Naive thymus-derived CD4-positive, alpha-beta T cell (primary cell): Measurements from ENCODE around the gene RPL39L. TPM values are rescaled to one million over a fixed set of nuclear protein-coding genes. Genes with fewer than 3 reads are reported as not detected.

ENCODE experiments used
- ATAC-seq: fragments of 150-1000 bp; cut with Tn5 transposase; 2 replicates; pipeline ENCODE4 v1.10.0; 2021; ENCODE audit warnings: mild to moderate bottlenecking, moderate library complexity
- CTCF ChIA-PET: fragments of 350-600 bp; sonication (Branson Sonifier 250); formaldehyde crosslinking; loops from one replicate; lab custom pipeline; 2021; ENCODE audit warnings: antibody characterized with exemption; lab: Charles Lee
- POLR2A ChIA-PET: fragments of 350-600 bp; sonication (Branson Sonifier 250); formaldehyde crosslinking; loops from one replicate; lab custom pipeline; 2021; ENCODE audit warnings: antibody characterized with exemption, inconsistent platforms; lab: Charles Lee
- DNase-seq, 9 donors: peaks; one replicate each; pipeline versions ENCODE4 v3.0.0 to v3.0.0-alpha.2; 2020 to 2022; ENCODE audit warnings: mixed read lengths in 1 of 9
- H3K27ac ChIP-seq: one replicate; pipeline ENCODE4 v1.7.0; 2013; ENCODE audit warnings: mild to moderate bottlenecking, low read depth, low read length, moderate library complexity
- H3K27me3 ChIP-seq, 2 donors: one replicate each; pipeline ENCODE4 v1.7.0; 2013; ENCODE audit warnings: low read length in 2 of 2, mild to moderate bottlenecking in 2 of 2, moderate library complexity in 2 of 2; ENCODE audit not compliant: control insufficient read depth in 2 of 2, insufficient read depth in 2 of 2
- H3K36me3 ChIP-seq, 3 experiments: 1 replicate in 2 of 3; 2 replicates in 1 of 3; pipeline ENCODE4 v1.7.0; 2013; ENCODE audit warnings: low read length in 3 of 3, mild to moderate bottlenecking in 3 of 3, moderate library complexity in 1 of 3; ENCODE audit not compliant: insufficient read depth in 3 of 3, control insufficient read depth in 2 of 3
- H3K4me1 ChIP-seq, 2 donors: one replicate each; pipeline ENCODE4 v1.7.0; 2013; ENCODE audit warnings: low read length in 2 of 2, mild to moderate bottlenecking in 2 of 2, moderate library complexity in 1 of 2; ENCODE audit not compliant: control insufficient read depth in 2 of 2, insufficient read depth in 2 of 2
- H3K4me3 ChIP-seq: 2 replicates; pipeline ENCODE4 v1.7.0; 2013; ENCODE audit warnings: mild to moderate bottlenecking, low read length
- H3K9me3 ChIP-seq, 3 experiments: 1 replicate in 2 of 3; 2 replicates in 1 of 3; pipeline ENCODE4 v1.7.0; 2013; ENCODE audit warnings: low read length in 3 of 3; ENCODE audit not compliant: control insufficient read depth in 2 of 3
- H3K27ac Mint-ChIP-seq, 9 donors: one replicate each; pipeline ENCODE4 v1.8.0; 2020 to 2022; ENCODE audit warnings: mixed read lengths in 9 of 9, mild to moderate bottlenecking in 8 of 9, moderate library complexity in 5 of 9, inconsistent platforms in 2 of 9
- H3K27me3 Mint-ChIP-seq, 5 donors: one replicate each; pipeline ENCODE4 v1.8.0; 2021 to 2022; ENCODE audit warnings: mixed read lengths in 5 of 5, mild to moderate bottlenecking in 1 of 5
- H3K36me3 Mint-ChIP-seq, 5 donors: one replicate each; pipeline ENCODE4 v1.8.0; 2020 to 2022; ENCODE audit warnings: mixed read lengths in 5 of 5, mild to moderate bottlenecking in 3 of 5, inconsistent platforms in 1 of 5
- H3K4me1 Mint-ChIP-seq, 7 donors: one replicate each; pipeline ENCODE4 v1.8.0; 2020 to 2022; ENCODE audit warnings: mixed read lengths in 7 of 7, mild to moderate bottlenecking in 3 of 7, inconsistent platforms in 1 of 7
- H3K4me3 Mint-ChIP-seq, 10 donors: one replicate each; pipeline ENCODE4 v1.8.0; 2020 to 2022; ENCODE audit warnings: mild to moderate bottlenecking in 10 of 10, mixed read lengths in 10 of 10, moderate library complexity in 6 of 10, inconsistent platforms in 2 of 10
- H3K9me3 Mint-ChIP-seq, 11 donors: one replicate each; pipeline ENCODE4 v1.8.0; 2020 to 2022; ENCODE audit warnings: mixed read lengths in 11 of 11, mild to moderate bottlenecking in 4 of 11, inconsistent platforms in 1 of 11, moderate library complexity in 1 of 11
- intact Hi-C, 2 donors: fragments of 100-400 bp; cut with micrococcal nuclease; formaldehyde crosslinking; loops; one replicate each; pipeline ENCODE4 v1.15.1; 2023
- polyA plus RNA-seq, 2 donors: library from polyadenylated mRNA; unstranded; fragments of 300-500 nt; fragmentation: Illumina TruSeq; gene quantifications; one replicate each; pipeline ENCODE4 v1.2.3, GENCODE V29; 2021
- total RNA-seq, 6 experiments: library from RNA in 5 of 6; stranded (reverse) in 5 of 6; gene quantifications; 1 replicate in 5 of 6; 2 replicates in 1 of 6; pipeline ENCODE4 v1.2.3 and lab custom pipeline; 2021 to 2026

Gene RPL39L
- total and polyA plus RNA-seq, 7 experiments from 2014 or later = 0.81 to 14.0 (median 3.5) TPM; not detected in 1

DNA sequence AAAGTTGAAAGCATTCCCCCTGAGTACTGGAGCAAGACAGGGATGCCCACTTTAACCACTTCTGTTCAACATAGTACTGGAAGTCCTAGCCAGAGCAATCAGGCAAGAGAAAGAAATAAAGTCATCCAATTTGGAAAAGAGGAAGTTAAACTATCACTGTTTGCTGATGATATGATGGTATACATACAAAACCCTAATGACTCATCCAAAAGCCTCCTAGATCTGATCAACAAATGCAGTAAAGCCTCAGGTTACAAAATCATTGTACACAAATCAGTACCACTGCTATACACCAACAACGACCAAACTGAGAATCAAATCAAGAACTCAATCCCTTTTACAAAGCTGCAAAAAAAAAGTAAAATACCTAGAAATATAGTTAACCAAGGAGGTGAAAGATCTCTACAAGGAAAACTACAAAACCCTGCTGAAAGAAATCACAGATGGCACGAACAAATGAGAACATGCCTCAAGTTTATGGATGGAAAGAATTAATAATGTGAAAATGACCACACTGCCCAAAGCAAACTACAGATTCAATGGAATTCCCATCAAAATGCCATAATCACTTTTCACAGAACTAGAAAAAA, 40.3 kb downstream of the RPL39L start:
- no peak overlapping the region for H3K4me3 Mint-ChIP-seq
- ChIA-PET CTCF (no interaction called here), POLR2A (no interaction called here)
- H3K36me3 ChIP-seq = no peaks in the 10 kb centered on the region
- no peaks in the 10 kb centered on the region for H3K27me3 Mint-ChIP-seq
- H3K36me3 Mint-ChIP-seq = peaks cover 0 to 35% (median 7%) of the 10 kb centered on the region in 5 donors
- no peak for DNase-seq
- peaks cover 0 to 27% (median 10%) of the 10 kb centered on the region in 11 donors for H3K9me3 Mint-ChIP-seq
- no peak overlapping the region for H3K27ac ChIP-seq
- H3K9me3 ChIP-seq = no peaks in the 10 kb centered on the region
- H3K27ac Mint-ChIP-seq = peak overlapping the region in 1 of 9 donors; percentile 5
- ATAC-seq = no peak
- intact Hi-C loops = no loop called here
- no peaks in the 10 kb centered on the region for H3K27me3 ChIP-seq
- H3K4me3 ChIP-seq = no peak overlapping the region
- H3K4me1 Mint-ChIP-seq = peaks cover 15 to 44% (median 30%) of the 10 kb centered on the region in 7 donors
- peaks cover 18 to 20% of the 10 kb centered on the region in 2 donors for H3K4me1 ChIP-seq

DNA sequence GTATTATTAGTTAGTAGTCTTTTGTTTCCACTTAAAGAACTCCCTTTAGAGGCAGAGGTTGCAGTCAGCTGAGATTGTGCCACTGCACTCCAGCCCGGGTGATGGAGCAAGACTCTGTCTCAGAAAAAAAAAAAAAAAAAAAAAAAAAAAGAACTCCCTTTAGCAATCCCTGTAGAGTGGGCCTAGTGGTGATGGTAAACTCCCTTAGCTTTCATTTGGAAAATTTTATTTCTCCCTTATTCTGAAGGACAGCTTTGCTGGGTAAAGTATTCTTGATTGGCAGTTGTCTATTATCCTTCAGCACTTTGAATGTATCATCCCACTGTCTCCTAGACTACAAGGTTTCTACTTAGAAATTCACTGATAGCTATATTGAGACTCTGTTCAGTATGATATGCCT, 46.0 kb downstream of the RPL39L start:
- intact Hi-C loops = no loop called here
- Mint-ChIP-seq H3K4me3 (no peak overlapping the region), H3K9me3 (peaks cover under 1 to 61% (median 28%) of the 10 kb centered on the region in 11 donors), H3K27ac (no peak overlapping the region), H3K36me3 (peaks cover 12 to 46% (median 15%) of the 10 kb centered on the region in 5 donors), H3K27me3 (peaks cover 0 to 3% (median 0%) of the 10 kb centered on the region in 5 donors), H3K4me1 (peaks cover 0 to 17% (median 5%) of the 10 kb centered on the region in 7 donors)
- Histone ChIP-seq H3K27me3 (no peaks in the 10 kb centered on the region), H3K4me3 (no peak overlapping the region), H3K27ac (no peak overlapping the region), H3K4me1 (no peaks in the 10 kb centered on the region), H3K36me3 (no peaks in the 10 kb centered on the region), H3K9me3 (peaks cover 0 to 9% (median 0%) of the 10 kb centered on the region in 3 experiments)
- ChIA-PET CTCF (interaction anchor here (0.8 kb wide), 1 partner anchor 43 kb away, joined by 3 read pairs; no protein-coding TSS in a partner anchor), POLR2A (interaction anchor here (0.7 to 1.2 kb wide), 3 partner anchors 66 to 310 kb away, joined by 3 to 5 read pairs (median 4); partner anchors contain the start of gene EIF4A2)
- ATAC-seq (no peak), DNase-seq (no peak)

DNA sequence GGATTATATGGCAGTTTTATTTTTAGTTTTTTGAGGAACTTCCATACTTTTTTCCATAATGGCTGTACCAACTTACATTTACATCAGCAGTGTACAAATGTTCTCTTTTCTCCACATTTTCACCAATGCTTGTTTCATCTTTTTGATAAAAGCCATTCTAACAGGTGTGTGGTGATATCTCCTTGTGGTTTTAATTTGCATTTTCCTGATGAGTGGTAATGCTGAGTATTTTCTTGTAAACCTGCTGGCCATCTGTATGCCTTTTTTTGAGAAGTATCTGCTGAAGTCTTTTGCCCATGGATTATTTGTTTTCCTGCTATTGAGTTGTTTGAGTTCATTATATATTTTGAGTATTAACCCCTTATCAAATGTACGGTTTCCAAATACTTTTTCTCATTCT, 50.6 kb downstream of the RPL39L start:
- intact Hi-C loops = no loop called here
- DNase-seq (no peak), ATAC-seq (no peak)
- no peak overlapping the region for H3K27ac ChIP-seq
- Mint-ChIP-seq H3K9me3 (peaks cover 3 to 58% (median 28%) of the 10 kb centered on the region in 11 donors), H3K4me1 (peaks cover 9 to 15% (median 14%) of the 10 kb centered on the region in 7 donors), H3K4me3 (no peak overlapping the region), H3K27me3 (peaks cover 0 to 3% (median 0%) of the 10 kb centered on the region in 5 donors), H3K27ac (no peak overlapping the region), H3K36me3 (peaks cover 14 to 35% (median 15%) of the 10 kb centered on the region in 5 donors)
- peaks cover 0 to 7% (median 0%) of the 10 kb centered on the region in 3 experiments for H3K9me3 ChIP-seq
- H3K27me3 ChIP-seq = no peaks in the 10 kb centered on the region
- H3K36me3 ChIP-seq = no peaks in the 10 kb centered on the region
- ChIA-PET CTCF (no interaction called here), POLR2A (no interaction called here)
- H3K4me1 ChIP-seq = peaks cover 0 to 12% of the 10 kb centered on the region in 2 donors
- no peak overlapping the region for H3K4me3 ChIP-seq

DNA sequence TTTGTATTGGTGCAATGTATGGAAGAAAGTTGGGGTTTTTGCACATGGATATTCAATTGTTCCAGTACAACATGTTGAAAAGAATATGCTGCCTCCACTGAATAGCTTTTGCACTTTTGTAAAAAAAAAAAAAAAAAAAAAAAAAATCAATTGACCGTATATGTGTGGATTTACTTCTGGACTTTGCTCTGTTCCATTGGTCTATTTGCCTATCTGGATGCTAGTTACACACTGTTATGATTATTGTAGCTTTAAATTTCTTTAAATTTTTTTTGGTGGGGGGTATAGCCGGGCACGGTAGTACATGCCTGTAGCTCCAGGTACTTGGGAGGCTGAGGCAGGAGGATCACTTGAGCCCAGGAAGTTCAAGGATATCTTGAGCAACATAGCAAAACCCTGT, 52.5 kb downstream of the RPL39L start:
- peaks cover 9 to 31% (median 15%) of the 10 kb centered on the region in 5 donors for H3K36me3 Mint-ChIP-seq
- H3K9me3 Mint-ChIP-seq = peaks cover 3 to 54% (median 25%) of the 10 kb centered on the region in 11 donors
- Histone ChIP-seq H3K4me1 (peaks cover 0 to 12% of the 10 kb centered on the region in 2 donors), H3K27ac (no peak overlapping the region), H3K4me3 (no peak overlapping the region), H3K27me3 (no peaks in the 10 kb centered on the region), H3K9me3 (no peaks in the 10 kb centered on the region), H3K36me3 (no peaks in the 10 kb centered on the region)
- ChIA-PET POLR2A (interaction anchor here (0.6 to 0.7 kb wide), 2 partner anchors 25 to 280 kb away, joined by 3 to 5 read pairs; no protein-coding TSS in a partner anchor), CTCF (no interaction called here)
- H3K4me3 Mint-ChIP-seq = no peak overlapping the region
- peaks cover 13 to 21% (median 14%) of the 10 kb centered on the region in 7 donors for H3K4me1 Mint-ChIP-seq
- peaks cover 0 to 3% (median 0%) of the 10 kb centered on the region in 5 donors for H3K27me3 Mint-ChIP-seq
- intact Hi-C loops = no loop called here
- ATAC-seq (no peak), DNase-seq (no peak)
- H3K27ac Mint-ChIP-seq = no peak overlapping the region

DNA sequence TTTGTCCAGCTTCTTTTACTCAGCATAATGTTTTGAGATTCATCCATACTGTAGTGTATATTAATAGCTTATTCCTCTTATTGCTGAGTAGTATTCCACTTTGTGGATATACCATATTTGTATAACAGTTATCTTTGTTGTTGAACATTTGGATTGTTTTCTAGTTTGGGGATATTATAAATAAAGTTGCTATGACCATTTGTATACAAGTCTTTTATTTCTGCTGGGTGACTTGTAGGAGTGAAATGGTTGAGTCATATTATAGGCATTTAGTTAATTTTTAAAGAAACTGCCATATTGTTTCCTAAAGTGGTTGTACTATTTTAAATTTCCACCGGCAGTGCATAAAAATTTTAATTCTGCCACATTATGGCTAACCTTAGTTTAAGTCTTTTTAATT, 53.4 kb downstream of the RPL39L start:
- no peak overlapping the region for H3K27ac Mint-ChIP-seq
- ChIA-PET POLR2A (no interaction called here), CTCF (interaction anchor here (1.1 kb wide), 1 partner anchor 16 kb away, joined by 3 read pairs; no protein-coding TSS in a partner anchor)
- peaks cover 0 to 12% of the 10 kb centered on the region in 2 donors for H3K4me1 ChIP-seq
- DNase-seq (no peak), ATAC-seq (no peak)
- H3K27ac ChIP-seq = no peak overlapping the region
- H3K9me3 Mint-ChIP-seq = peaks cover 3 to 52% (median 23%) of the 10 kb centered on the region in 11 donors
- peaks cover 13 to 21% (median 14%) of the 10 kb centered on the region in 7 donors for H3K4me1 Mint-ChIP-seq
- no peaks in the 10 kb centered on the region for H3K36me3 ChIP-seq
- H3K9me3 ChIP-seq = no peaks in the 10 kb centered on the region
- no peak overlapping the region for H3K4me3 Mint-ChIP-seq
- H3K27me3 ChIP-seq = no peaks in the 10 kb centered on the region
- peaks cover 0 to 3% (median 0%) of the 10 kb centered on the region in 5 donors for H3K27me3 Mint-ChIP-seq
- peaks cover 9 to 31% (median 16%) of the 10 kb centered on the region in 5 donors for H3K36me3 Mint-ChIP-seq
- H3K4me3 ChIP-seq = no peak overlapping the region
- intact Hi-C loops = no loop called here

DNA sequence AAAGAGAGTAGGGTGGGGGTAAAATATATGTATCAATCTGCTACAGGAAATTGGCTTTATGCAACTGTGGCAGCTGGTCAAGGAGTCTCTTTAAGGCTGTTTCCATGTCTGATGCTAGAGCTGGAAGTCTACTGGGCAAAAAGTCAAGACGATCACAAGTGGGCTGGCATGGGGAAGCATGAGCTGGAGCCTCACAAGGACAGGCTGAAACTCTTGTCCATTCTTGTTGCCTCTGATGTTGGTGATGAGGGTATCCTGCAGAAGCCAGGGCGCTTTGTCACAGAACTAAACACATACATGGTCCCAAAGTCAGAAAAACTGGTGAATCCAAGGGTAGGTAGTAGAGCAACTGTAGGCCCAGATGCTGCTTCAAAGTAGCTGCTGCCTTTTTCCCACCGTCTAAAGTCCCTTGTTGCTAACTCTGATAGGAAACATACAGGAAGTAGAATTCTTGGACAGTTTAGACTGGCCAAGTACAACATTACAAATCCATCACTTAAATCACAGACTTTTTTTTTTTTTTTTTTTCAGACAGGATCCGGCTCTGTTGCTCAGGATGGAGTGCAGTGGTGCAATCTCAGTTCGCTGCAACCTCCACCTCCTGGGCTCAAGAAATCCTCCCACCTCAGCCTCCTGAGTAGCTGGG, 54.2 kb downstream of the RPL39L start:
- H3K4me1 Mint-ChIP-seq = peaks cover 13 to 21% (median 14%) of the 10 kb centered on the region in 7 donors
- DNase-seq = no peak
- no peak overlapping the region for H3K4me3 ChIP-seq
- H3K27ac Mint-ChIP-seq = peak overlapping the region in 2 of 9 donors; percentile 44 to 57
- peak overlapping the region in 5 of 10 donors; percentile 30 to 66 (median 61) for H3K4me3 Mint-ChIP-seq
- ChIA-PET POLR2A (interaction anchor here (0.9 to 1.0 kb wide), 2 partner anchors 57 to 236 kb away, joined by 3 read pairs; no protein-coding TSS in a partner anchor), CTCF (interaction anchor here (1.1 kb wide), 1 partner anchor 17 kb away, joined by 3 read pairs; no protein-coding TSS in a partner anchor)
- intact Hi-C loops = no loop called here
- peaks cover 0 to under 1% (median 0%) of the 10 kb centered on the region in 5 donors for H3K27me3 Mint-ChIP-seq
- H3K27ac ChIP-seq = no peak overlapping the region
- no peaks in the 10 kb centered on the region for H3K9me3 ChIP-seq
- H3K4me1 ChIP-seq = peaks cover 0 to 12% of the 10 kb centered on the region in 2 donors
- H3K27me3 ChIP-seq = no peaks in the 10 kb centered on the region
- peaks cover 3 to 44% (median 21%) of the 10 kb centered on the region in 11 donors for H3K9me3 Mint-ChIP-seq
- H3K36me3 Mint-ChIP-seq = peaks cover 9 to 27% (median 18%) of the 10 kb centered on the region in 5 donors
- ATAC-seq = no peak
- H3K36me3 ChIP-seq = no peaks in the 10 kb centered on the region
